ENCODE results near the gene SLC66A2.

GRCh38 chr18:79938196-79938595 lies 13.3 kb downstream of the SLC66A2 start:
- TF ChIP-seq, protein P1, sequence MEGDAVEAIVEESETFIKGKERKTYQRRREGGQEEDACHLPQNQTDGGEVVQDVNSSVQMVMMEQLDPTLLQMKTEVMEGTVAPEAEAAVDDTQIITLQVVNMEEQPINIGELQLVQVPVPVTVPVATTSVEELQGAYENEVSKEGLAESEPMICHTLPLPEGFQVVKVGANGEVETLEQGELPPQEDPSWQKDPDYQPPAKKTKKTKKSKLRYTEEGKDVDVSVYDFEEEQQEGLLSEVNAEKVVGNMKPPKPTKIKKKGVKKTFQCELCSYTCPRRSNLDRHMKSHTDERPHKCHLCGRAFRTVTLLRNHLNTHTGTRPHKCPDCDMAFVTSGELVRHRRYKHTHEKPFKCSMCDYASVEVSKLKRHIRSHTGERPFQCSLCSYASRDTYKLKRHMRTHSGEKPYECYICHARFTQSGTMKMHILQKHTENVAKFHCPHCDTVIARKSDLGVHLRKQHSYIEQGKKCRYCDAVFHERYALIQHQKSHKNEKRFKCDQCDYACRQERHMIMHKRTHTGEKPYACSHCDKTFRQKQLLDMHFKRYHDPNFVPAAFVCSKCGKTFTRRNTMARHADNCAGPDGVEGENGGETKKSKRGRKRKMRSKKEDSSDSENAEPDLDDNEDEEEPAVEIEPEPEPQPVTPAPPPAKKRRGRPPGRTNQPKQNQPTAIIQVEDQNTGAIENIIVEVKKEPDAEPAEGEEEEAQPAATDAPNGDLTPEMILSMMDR (conservative IDR thresholded peaks at IDR 0.05; ENCODE audit: low read length): no peak
- TF ChIP-seq EZH2phosphoT487 (IDR thresholded peaks at IDR 0.05; ENCODE audit: borderline replicate concordance): no peak
